Measurements from ENCODE around the gene SGK2. TPM values are rescaled to one million over a fixed set of nuclear protein-coding genes. Genes with fewer than 3 reads are reported as not detected.

Gene SGK2
- total RNA-seq, 4 donors from 2014 or later: 0.33 to 1.2 (median 0.76) TPM

DNA sequence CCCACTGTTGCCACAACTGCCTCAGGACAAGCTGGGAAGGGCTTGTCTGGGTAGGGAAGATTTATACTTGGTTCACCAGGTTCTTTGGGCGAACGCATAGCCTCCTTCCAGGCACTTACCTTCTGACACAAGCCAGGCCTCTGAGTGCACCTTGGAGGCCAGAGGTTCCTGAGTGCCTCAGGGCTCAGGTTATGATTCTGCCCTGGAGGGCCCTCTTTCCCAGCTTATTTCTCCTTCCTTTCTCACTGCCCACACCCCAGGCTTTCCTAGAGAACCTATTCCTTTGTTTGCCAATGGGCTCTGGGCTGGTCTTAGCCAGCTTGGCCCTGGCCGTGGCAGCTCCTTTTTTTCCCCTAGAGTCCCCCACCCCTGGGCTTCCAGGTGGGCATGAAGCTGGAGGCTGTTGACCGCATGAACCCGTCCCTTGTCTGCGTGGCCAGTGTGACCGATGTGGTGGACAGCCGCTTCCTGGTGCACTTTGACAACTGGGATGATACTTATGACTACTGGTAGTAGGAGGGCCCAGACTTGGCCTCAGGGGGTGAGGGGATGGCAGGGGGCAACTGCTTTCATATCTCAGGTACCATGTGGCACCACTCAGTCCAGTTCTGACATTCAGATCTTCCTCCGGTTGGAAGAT lies 26.3 kb upstream of the SGK2 start:
- intact Hi-C loops (cut with DNase I): loop anchor here (10.0 kb wide), 1 partner anchor 552 kb away; no protein-coding TSS in a partner anchor
- H3K27me3 ChIP-seq: no peaks in the 10 kb centered on the region
- H3K27ac ChIP-seq: no peak overlapping the region
- WGBS, 2 donors: 90 to 98% methylated on average over 9 of the region's 9 CpGs
- H3K9me3 ChIP-seq: no peaks in the 10 kb centered on the region
- no peak overlapping the region for H3K4me3 ChIP-seq (replicated peaks in 1 of 3)
- DNase-seq: no peak
- no peaks in the 10 kb centered on the region for H3K4me1 ChIP-seq
- TF ChIP-seq, protein P1, sequence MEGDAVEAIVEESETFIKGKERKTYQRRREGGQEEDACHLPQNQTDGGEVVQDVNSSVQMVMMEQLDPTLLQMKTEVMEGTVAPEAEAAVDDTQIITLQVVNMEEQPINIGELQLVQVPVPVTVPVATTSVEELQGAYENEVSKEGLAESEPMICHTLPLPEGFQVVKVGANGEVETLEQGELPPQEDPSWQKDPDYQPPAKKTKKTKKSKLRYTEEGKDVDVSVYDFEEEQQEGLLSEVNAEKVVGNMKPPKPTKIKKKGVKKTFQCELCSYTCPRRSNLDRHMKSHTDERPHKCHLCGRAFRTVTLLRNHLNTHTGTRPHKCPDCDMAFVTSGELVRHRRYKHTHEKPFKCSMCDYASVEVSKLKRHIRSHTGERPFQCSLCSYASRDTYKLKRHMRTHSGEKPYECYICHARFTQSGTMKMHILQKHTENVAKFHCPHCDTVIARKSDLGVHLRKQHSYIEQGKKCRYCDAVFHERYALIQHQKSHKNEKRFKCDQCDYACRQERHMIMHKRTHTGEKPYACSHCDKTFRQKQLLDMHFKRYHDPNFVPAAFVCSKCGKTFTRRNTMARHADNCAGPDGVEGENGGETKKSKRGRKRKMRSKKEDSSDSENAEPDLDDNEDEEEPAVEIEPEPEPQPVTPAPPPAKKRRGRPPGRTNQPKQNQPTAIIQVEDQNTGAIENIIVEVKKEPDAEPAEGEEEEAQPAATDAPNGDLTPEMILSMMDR (IDR thresholded peaks at IDR 0.05): no peak
- no peak for TF ChIP-seq POLR2A (IDR thresholded peaks at IDR 0.05)
- H3K36me3 ChIP-seq: no peaks in the 10 kb centered on the region

DNA sequence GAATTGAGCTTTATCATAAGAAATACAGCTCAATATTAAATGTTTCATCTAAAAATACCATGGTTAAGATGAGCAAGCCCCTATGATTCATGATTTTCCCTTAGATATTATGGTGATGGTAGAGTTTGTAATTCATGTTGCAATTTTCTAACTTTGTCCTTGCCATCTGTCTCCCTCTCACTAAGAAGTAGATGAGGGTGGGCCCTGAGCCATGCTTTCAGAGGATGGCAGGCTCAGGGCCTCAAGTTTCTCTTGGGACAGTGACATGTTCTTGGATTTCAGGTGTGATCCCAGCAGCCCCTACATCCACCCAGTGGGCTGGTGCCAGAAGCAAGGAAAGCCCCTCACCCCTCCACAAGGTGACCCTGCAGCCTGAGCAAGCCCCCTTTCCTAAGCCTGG lies 25.8 kb upstream of the SGK2 start:
- DNase-seq: no peak
- Histone ChIP-seq H3K27me3 (no peaks in the 10 kb centered on the region), H3K36me3 (no peaks in the 10 kb centered on the region), H3K9me3 (no peaks in the 10 kb centered on the region), H3K4me3 (replicated peaks in 1 of 3) (no peak overlapping the region), H3K27ac (no peak overlapping the region), H3K4me1 (no peaks in the 10 kb centered on the region)
- intact Hi-C loops (cut with DNase I): loop anchor here (10.0 kb wide), 1 partner anchor 552 kb away; no protein-coding TSS in a partner anchor
- TF ChIP-seq POLR2A (IDR thresholded peaks at IDR 0.05): no peak
- TF ChIP-seq, protein P1 (IDR thresholded peaks at IDR 0.05): no peak

DNA sequence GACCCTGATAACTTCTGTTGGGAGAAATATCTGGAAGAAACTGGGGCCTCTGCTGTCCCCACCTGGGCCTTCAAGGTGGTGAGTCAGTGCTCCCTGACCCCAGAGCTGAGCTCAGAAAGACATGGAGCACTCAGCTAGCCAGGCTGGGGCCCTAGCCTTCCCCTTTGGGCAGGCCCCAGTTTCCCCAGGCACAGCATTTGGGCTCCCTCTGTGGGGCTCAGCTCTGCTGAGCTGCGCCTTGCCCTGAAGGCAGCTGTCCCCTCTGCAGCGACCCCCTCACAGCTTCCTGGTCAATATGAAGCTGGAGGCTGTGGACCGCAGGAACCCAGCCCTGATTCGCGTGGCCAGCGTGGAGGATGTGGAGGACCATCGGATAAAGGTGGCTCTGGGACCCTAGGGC lies 24.8 kb upstream of the SGK2 start:
- H3K4me3 ChIP-seq (replicated peaks in 1 of 3): no peak overlapping the region
- no peaks in the 10 kb centered on the region for H3K9me3 ChIP-seq
- DNase-seq: no peak
- intact Hi-C loops (cut with DNase I): loop anchor here (10.0 kb wide), 1 partner anchor 551 kb away; no protein-coding TSS in a partner anchor
- H3K36me3 ChIP-seq: no peaks in the 10 kb centered on the region
- TF ChIP-seq POLR2A (IDR thresholded peaks at IDR 0.05): no peak
- TF ChIP-seq, protein P1 (IDR thresholded peaks at IDR 0.05): no peak
- no peaks in the 10 kb centered on the region for H3K4me1 ChIP-seq
- 94 to 95% methylated on average over 5 of the region's 7 CpGs for WGBS, 2 donors
- H3K27ac ChIP-seq: no peak overlapping the region
- no peaks in the 10 kb centered on the region for H3K27me3 ChIP-seq

GRCh38 chr20:43534791-43535350 lies 24.0 kb upstream of the SGK2 start:
- H3K27me3 ChIP-seq: no peaks in the 10 kb centered on the region
- DNase-seq: no peak
- H3K9me3 ChIP-seq: no peaks in the 10 kb centered on the region
- no peaks in the 10 kb centered on the region for H3K36me3 ChIP-seq
- 92 to 95% methylated on average over 8 of the region's 8 CpGs for WGBS, 2 donors
- intact Hi-C loops (cut with DNase I): loop anchor here (10.0 kb wide), 1 partner anchor 550 kb away; no protein-coding TSS in a partner anchor
- no peak overlapping the region for H3K27ac ChIP-seq
- no peaks in the 10 kb centered on the region for H3K4me1 ChIP-seq
- TF ChIP-seq, protein P1 (IDR thresholded peaks at IDR 0.05): no peak
- no peak for TF ChIP-seq POLR2A (IDR thresholded peaks at IDR 0.05)
- H3K4me3 ChIP-seq (replicated peaks in 1 of 3): no peak overlapping the region

DNA sequence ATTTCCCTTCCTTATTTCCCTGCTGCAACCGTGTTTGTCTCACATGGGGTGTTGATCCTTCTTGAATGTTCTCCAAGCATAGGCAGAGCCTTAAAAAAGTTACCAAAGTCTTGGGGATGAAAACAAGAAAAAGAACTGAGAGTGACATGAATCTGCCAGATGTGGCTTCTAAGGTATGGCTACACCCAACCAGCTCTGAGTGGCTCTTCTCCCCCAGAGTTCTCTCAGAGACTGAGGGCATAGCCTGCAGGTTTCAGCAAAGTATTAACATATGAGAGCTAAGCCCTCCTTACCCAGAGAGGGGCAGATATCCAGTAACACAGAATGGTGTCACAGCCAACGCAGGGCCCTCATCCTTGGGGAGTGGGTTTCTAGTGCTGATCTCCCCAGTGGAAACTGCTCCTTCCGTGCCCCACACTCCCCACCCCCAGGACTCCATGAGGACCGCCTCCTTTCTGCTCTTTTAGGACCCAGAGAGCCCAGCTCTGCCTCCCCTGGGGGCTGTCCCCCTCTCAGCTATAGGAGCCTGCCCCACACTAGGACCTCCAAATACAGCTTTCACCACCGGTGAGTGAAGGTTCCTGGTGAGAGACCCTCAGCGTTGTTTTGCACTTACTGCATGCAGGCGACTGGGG lies 23.3 kb upstream of the SGK2 start:
- Histone ChIP-seq H3K36me3 (no peaks in the 10 kb centered on the region), H3K27ac (no peak overlapping the region), H3K4me3 (replicated peaks in 1 of 3) (no peak overlapping the region), H3K4me1 (no peaks in the 10 kb centered on the region), H3K9me3 (no peaks in the 10 kb centered on the region), H3K27me3 (no peaks in the 10 kb centered on the region)
- WGBS, 2 donors: 81 to 87% methylated on average over 7 of the region's 7 CpGs
- TF ChIP-seq, protein P1 (IDR thresholded peaks at IDR 0.05): no peak
- no peak for TF ChIP-seq POLR2A (IDR thresholded peaks at IDR 0.05)
- intact Hi-C loops (cut with DNase I): loop anchor here (10.0 kb wide), 1 partner anchor 549 kb away; no protein-coding TSS in a partner anchor
- DNase-seq: no peak
